ENCODE measurements around the gene LUC7L3. TPM values are rescaled to one million over a fixed set of nuclear protein-coding genes. Genes with fewer than 3 reads are reported as not detected.

The LUC7L3 gene
- total and polyA plus RNA-seq, 2 of the 13 experiments (the other 11 are each of a cell fraction or from before 2014, with no cell fraction given) = 108 to 120 TPM

GRCh38 chr17:50679008-50679544, 40.3 kb upstream of the LUC7L3 start (continued):
- TF ChIP-seq ZFP36 (IDR thresholded peaks at IDR 0.05; ENCODE audit: borderline replicate concordance, low read depth, low read length, partially characterized antibody) = no peak
- no peak for TF ChIP-seq SNAPC2 (CRISPR knock-in tag; IDR thresholded peaks at IDR 0.05)
- no peak for TF ChIP-seq ZNF335 (CRISPR knock-in tag; IDR thresholded peaks at IDR 0.05)
- 0 out of 2 replicates have a peak, but pooled peaks have one; percentile 18 for TF ChIP-seq ZNF614 (CRISPR knock-in tag; IDR thresholded peaks at IDR 0.05; ENCODE audit: borderline replicate concordance)
- TF ChIP-seq STAG1 (CRISPR knock-in tag; IDR thresholded peaks at IDR 0.05) = no peak; the same call in 1 of the 2 replicates
- TF ChIP-seq SP5 (CRISPR knock-in tag; IDR thresholded peaks at IDR 0.05; ENCODE audit: borderline replicate concordance, low read depth) = no peak
- TF ChIP-seq ZNF446 (CRISPR knock-in tag; IDR thresholded peaks at IDR 0.05) = no peak
- TF ChIP-seq RARA (CRISPR knock-in tag; IDR thresholded peaks at IDR 0.05) = peak; percentile 78

- H3K9ac ChIP-seq (ENCODE audit: insufficient read depth, low read depth, low read length) = no peak overlapping the region
- no peaks in the 10 kb centered on the region for H4K20me1 ChIP-seq (ENCODE audit: insufficient read depth, low read length)
- H3K4me1 ChIP-seq (ENCODE audit: insufficient read depth, low read length) = peaks cover 79% of the 10 kb centered on the region
- ATAC-seq = no peak
- H3K9me3 ChIP-seq (ENCODE audit: low read length) = no peaks in the 10 kb centered on the region
- no TSS peak for BruUV-seq (replicated peaks)
- no peak overlapping the region for H3K4me3 ChIP-seq (replicated peaks in 1 of 3; ENCODE audit: insufficient read depth in 1 of 3, low read depth in 2 of 3, low read length in 3 of 3)
- in situ Hi-C loops (cut with HindIII; ENCODE audit: extremely low pct_ligation_motif_present, low pct_unique_long_range_greater_than_20kb) (no loop called here), intact Hi-C loops (cut with micrococcal nuclease; ENCODE audit: unreplicated experiment) (loop anchor here (2.0 kb wide), 1 partner anchor 15 kb away; no protein-coding TSS in a partner anchor)
- peaks cover 3% of the 10 kb centered on the region for H3K79me2 ChIP-seq (ENCODE audit: insufficient read depth, low read length)
- H3K27me3 ChIP-seq (ENCODE audit: control insufficient read depth in 1 of 2, insufficient read depth in 2 of 2, low read length in 2 of 2) = no peaks in the 10 kb centered on the region
- H3K27ac ChIP-seq (ENCODE audit: extremely low read length, insufficient read depth, low read length) = no peak overlapping the region
- no peaks in the 10 kb centered on the region for H3K36me3 ChIP-seq (replicated peaks in 1 of 2; ENCODE audit: control insufficient read depth in 1 of 2, insufficient read depth in 2 of 2, low read length in 2 of 2)
- no peak for DNase-seq (ENCODE audit: low spot score)
- FAIRE-seq = no peak
- no peak overlapping the region for H2AFZ ChIP-seq (ENCODE audit: low read length)
- 97% methylated on average over 5 of the region's 5 CpGs for WGBS (ENCODE audit: low lambda C conversion rate)
- CTCF ChIA-PET (ENCODE audit: low intra/inter-chr PET ratio, low total read pairs) = interaction anchor here (1.2 kb wide), 2 partner anchors 14 to 54 kb away, joined by 3 to 4 read pairs; no protein-coding TSS in a partner anchor
- POLR2A ChIA-PET = interaction anchor here (1.0 to 21.3 kb wide), 3 partner anchors 12 to 47 kb away, joined by 3 to 839 read pairs (median 26); partner anchors contain the start of gene ABCC3
- TF ChIP-seq ETV5 (CRISPR knock-in tag; IDR thresholded peaks at IDR 0.05; ENCODE audit: borderline replicate concordance) (no peak), ZEB1 (IDR thresholded peaks at IDR 0.05; ENCODE audit: insufficient replicate concordance, low read depth) (no peak), ZNF317 (CRISPR knock-in tag; IDR thresholded peaks at IDR 0.05) (no peak), THAP8 (CRISPR knock-in tag; IDR thresholded peaks at IDR 0.05; ENCODE audit: borderline replicate concordance) (no peak), USF2 (IDR thresholded peaks at IDR 0.05; ENCODE audit: low read depth, low read length) (no peak), USF2 (CRISPR knock-in tag; IDR thresholded peaks at IDR 0.05; ENCODE audit: borderline replicate concordance) (no peak), KAT7 (CRISPR knock-in tag; IDR thresholded peaks at IDR 0.05; ENCODE audit: borderline replicate concordance) (no peak), ZNF501 (CRISPR knock-in tag; IDR thresholded peaks at IDR 0.05) (no peak), SMAD3 (CRISPR knock-in tag; IDR thresholded peaks at IDR 0.05) (no peak), IRF2 (CRISPR knock-in tag; IDR thresholded peaks at IDR 0.05) (no peak), ZNF713 (CRISPR knock-in tag; IDR thresholded peaks at IDR 0.05) (no peak), ZNF703 (CRISPR knock-in tag; IDR thresholded peaks at IDR 0.05; ENCODE audit: borderline replicate concordance) (no peak), ZNF12 (CRISPR knock-in tag; IDR thresholded peaks at IDR 0.05) (no peak), ZBTB3 (CRISPR knock-in tag; IDR thresholded peaks at IDR 0.05; ENCODE audit: borderline replicate concordance, low read depth) (no peak), ZNF20 (CRISPR knock-in tag; IDR thresholded peaks at IDR 0.05) (no peak), ZNF431 (CRISPR knock-in tag; IDR thresholded peaks at IDR 0.05; ENCODE audit: borderline replicate concordance, low read depth) (no peak)
- H3K4me2 ChIP-seq (ENCODE audit: low read depth, low read length) = no peak overlapping the region
These were observed 39.3 kb upstream of the LUC7L3 start for GRCh38 chr17:50680126-50680525.
